Left colon (tissue), 2 donors: ENCODE data around the gene VSIG10L. TPM values are rescaled to one million over a fixed set of nuclear protein-coding genes. Genes with fewer than 3 reads are reported as not detected.

Source experiments
- ATAC-seq: fragments of 200-7000 bp; cut with Tn5 transposase; one replicate; pipeline ENCODE4 v1.9.1; 2020; ENCODE audit warnings: mild to moderate bottlenecking, moderate library complexity
- DNase-seq, 2 donors: peaks; one replicate each; pipeline ENCODE4 v3.0.0-alpha.2; 2020
- intact Hi-C, 2 donors: fragments of 100-400 bp; cut with DNase I in 1 of 2; cut with micrococcal nuclease in 1 of 2; formaldehyde crosslinking; loops; one replicate each; pipeline versions ENCODE4 v1.11.2 to v1.14.0; 2022; cut with DNase I, micrococcal nuclease
- long read RNA-seq: library from polyadenylated mRNA; unstranded; transcript quantifications from one replicate; pipeline ENCODE4 v2.0.0, GENCODE V29; 2021
- total RNA-seq, 2 donors: library from RNA; stranded (reverse); fragmentation: NEBNext Ultra II Directional; extraction: Animal tissue kit (Norgen Biotek cat#: 25700); gene quantifications; one replicate each; pipeline ENCODE4 v1.2.1, GENCODE V29; 2021
- donor health status: DM: no; HTN: no; CAD: no.
- donor health status: DM: yes; HTN: yes; CAD: no.

Gene VSIG10L
- total RNA-seq: 1 to 10 TPM; 1.7 to 2.1 TPM
- long read RNA-seq: 0 reads

DNA sequence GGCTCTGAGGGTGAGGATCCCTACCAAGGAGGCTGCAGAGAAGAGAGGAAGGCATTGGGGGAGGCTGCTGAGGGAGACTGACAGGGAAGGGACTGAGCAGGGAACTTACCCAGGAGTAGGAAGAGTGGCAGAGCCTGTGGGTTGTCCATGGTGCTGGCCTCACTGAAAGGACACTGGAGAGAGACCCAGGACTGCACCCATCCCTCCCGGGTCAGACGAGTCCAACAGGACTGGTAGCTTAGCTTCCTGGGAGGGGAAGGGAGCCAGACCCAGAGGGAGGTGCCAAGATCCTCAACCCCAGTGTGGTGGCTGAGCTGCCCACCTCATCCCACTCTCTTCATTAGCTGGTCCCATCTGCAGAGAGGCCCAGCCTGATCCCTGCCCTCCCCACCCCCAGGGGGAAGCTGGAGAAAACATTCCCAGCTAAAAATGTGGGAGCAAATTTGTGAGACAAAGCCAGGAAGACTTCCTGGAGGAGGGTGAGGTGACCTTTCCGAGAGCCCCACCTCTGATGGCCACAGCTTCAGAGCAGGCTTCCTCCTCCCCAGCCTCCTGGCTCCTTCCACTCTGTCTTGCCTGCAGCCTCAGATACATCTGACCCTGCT is at the start of gene VSIG10L:
TSS of gene VSIG10L (minus strand) at position 164 of the 605 bp plus-strand sequence. CDS start at position 149, 15 bp downstream.
- no peak for DNase-seq
- intact Hi-C loops: no loop called here
- ATAC-seq: no peak

DNA sequence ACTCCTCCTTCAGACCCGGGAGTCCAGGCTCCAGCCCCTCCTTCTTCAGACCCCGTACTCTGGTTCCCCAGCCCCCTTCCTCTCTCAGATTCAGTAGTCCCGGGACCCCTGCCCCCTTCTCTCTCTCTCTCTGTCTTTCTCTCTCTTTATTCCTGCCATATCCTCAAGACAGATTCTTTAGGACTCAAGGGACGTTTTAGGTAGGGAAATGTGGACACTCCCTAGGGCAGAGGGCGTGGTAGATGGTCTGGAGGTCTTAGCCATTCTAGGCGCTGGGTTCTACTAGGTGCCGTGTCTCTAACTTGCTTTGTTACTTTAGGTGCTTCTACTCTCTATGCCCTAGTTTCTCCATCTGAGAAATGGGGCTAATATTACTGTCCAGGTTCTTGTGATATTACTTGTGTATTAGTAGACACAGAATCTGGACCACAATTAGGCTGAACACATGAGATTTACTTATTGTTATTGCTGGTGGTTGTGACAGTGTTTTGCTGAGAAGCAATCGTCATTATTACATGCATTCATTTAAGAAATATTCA is 49.2 kb upstream of the VSIG10L start:
- intact Hi-C loops: no loop called here
- no peak for ATAC-seq
- DNase-seq: no peak

DNA sequence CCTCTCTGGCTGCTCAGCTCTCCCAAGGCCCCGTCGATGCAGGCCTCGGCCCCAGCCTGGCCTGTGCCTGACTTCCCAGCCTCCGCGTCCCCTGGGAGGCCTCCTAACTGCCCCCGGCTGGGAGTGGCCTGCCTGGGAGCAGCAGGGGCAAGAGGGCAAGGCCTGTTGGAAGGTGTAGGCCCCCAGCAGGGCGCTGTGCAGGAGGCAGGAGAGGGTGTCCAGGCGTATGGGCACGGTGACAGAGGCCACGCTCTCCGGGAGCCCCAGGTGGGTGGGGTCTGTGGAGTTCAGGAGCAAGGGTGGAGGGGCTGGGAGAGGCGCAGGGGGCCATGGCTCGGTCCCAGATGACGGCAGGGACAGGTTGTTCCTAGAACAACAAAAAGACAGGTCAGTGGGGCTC is 47.2 kb upstream of the VSIG10L start:
- ATAC-seq (no peak), DNase-seq (no peak)
- intact Hi-C loops: no loop called here

DNA sequence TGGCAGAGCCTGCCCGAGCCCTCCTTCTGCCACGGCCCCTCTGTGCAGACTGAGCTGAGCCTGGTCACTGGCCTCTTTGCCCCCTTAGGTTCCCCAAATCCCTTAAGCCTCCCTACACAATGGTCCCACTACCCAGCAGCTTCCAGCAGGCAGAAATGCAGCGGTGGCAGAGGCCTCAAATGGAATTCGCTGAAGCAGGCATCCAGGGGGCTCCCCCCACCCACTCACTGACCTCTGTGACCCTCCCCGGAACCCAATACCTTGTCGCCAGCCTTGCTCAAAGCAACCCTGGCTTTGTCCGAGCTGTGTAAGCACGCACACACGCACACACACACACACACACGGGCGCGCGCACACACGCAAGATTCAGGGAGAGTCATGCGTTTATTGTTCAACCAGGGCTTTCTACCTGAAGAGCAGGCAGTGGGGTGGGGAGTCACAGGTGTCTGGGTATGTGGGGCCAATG is 46.0 kb upstream of the VSIG10L start, which contains the start of gene LIM2:
TSS of gene LIM2 (minus strand) at position 51 of the 466 bp plus-strand sequence. CDS start 531 bp downstream, outside the sequence.
- DNase-seq (no peak), ATAC-seq (no peak)
- intact Hi-C loops: no loop called here

DNA sequence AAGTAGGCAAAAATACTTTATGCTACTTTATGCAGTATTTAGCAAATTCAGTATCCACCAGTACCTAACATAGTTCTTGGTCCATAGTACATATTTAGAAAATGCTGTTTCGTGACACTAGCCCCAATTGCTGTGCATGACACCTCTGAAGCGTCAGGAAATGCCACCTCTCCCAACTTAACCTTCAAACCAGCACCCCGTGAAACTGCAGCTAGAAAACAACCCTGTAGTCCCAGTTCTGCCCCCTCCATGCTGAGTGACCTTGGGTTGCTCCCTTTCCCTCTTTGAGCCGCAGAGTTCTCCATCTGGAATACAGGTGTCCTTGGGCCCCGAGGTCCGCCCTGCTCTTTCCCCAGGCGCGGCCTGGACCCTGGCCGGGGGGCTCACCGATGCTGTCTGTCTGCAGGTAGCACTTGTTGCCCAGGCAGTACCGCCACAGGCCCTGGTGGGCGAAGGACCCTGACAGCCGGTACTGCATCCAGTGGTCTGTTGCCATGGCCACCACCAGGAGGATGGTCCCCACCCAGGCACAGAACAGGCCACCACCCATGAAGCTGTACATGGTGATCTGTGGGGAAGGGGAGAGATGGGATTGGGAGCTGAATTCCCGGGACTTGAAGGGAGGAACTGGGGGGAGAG is 45.1 kb upstream of the VSIG10L start:
- DNase-seq: no peak
- intact Hi-C loops: no loop called here
- ATAC-seq: no peak

DNA sequence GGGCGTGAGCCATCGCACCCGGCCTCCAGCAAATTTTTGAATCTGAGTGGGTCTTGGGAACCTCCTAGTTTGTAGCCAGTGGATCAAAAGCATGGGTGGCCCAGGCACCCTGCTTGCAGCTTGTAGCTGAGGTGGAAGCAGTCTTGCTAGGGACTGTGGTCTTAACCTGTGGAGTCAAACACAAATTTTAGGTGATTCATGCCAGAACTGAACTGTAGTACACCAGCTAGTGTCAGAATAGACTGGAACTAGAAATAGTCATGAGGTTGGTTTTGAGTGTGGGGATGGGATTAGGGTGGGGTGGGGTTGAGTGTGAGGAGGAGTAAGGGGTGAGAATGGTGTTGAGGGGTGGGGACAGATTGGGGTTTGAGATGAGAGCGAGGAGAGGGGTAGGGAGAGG is 40.1 kb upstream of the VSIG10L start:
- intact Hi-C loops: no loop called here
- DNase-seq: no peak
- no peak for ATAC-seq

DNA sequence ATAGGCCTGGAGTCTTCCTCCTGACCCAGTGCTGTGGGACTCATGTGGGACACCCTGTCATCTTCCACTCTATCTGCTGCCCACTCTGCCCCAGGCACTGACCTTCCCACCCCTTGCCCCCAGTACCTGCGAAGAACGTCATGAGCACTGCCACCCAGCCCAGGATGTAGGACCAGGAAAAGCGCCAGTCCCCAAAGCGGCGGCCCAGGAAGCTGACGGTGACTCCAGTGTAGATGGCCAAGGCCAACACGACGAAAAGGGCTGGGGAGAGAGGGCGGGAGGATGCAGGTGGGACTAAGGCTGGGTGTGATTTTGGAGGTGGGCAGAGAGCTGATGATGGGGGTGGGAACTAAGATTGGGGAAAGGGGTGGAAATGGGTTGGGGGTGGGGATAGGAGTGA is 38.4 kb upstream of the VSIG10L start:
- intact Hi-C loops: no loop called here
- DNase-seq (no peak), ATAC-seq (no peak)

DNA sequence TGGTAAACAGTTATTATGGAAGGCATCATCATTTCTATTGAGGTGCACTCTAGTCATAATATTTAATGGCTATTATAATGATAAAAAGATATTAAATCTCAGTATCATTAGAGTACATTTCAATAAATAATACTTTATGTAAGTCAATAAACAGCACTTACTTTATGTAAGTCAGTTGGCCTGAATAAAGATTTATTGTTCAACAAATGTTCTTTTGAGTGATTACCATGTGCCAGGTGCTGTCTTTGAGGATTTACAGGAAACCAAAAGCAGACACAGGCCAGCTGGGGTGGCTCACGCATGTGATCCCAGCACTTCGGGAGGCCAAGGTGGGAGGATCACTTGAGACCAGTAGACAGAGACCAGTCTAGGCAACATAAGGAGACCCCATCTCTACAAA is 35.5 kb upstream of the VSIG10L start:
- ATAC-seq (no peak), DNase-seq (no peak)
- intact Hi-C loops: no loop called here

DNA sequence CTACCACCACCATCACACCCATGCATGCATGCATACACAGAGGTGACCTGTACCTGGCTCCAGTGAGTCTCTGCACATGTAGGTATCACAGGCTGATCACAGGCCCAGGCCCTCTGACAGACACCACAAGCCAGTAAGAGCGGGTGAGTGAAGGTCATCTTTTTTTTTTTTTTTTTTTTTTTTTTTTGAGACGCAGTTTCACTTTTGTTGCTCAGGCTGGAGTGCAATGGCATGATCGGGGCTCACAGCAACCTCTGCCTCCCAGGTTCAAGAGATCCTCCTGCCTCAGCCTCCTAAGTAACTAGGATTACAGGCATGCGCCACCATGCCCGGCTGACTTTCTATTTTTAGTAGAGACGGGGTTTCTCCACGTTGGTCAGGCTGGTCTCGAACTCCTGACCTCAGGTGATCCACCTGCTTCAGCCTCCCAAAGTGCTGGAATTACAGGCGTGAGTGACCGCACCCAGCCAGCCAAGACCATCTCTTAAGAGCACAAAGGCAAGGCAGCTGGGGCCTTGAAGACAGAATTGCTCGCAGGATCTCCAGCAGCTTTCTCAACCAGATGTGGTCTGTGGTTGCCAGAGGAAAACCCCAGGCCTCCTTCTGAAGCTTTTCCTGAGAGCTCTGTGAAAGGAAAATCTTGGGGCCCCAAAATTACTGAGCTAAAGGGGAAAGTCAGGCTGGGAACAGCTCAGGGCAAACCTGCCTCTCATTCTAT is 33.7 kb upstream of the VSIG10L start:
- ATAC-seq (no peak), DNase-seq (no peak)
- intact Hi-C loops: no loop called here

DNA sequence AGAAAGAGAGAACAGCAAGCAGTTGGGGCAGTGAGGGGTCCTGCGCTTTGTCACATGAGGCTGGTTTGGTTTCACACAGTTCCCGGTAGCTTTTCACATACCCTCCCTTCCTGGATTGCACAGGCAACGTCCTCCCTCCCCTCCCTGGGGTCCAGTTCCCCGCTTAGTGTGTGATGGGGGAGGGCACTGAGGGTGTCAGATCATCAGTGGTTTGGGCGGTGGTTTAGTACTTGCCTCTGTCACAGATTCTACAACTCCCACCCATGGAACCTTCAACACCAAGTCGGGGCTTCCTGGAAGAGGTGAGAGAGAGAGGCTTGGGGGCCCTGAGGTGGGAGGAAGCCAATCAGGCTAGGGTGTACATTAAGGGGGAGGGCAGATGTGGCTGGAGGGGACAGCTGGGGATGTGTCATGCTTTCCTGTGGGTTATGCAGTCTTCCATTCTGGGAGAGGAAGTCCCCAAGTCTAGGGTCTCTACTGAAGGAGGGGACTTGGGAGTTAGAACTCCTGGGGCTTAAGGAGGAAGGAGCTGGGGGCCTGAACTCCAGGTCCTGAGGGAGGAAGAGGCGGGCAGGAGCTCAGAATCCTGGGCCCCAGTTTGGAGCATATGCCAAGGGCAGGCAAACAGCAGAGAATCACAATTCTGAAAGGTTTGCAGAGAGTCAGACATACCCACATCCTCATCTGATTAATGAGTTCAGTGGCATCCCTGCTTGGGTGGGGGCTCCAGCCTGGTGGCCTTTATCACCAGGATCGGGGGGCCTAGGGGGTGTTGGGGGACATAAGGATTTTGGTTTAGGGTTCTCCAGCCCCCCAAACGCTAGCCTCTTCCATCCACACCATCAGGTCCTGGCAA is 30.9 kb upstream of the VSIG10L start, which contains the start of gene NKG7:
TSS of gene NKG7 (minus strand) at position 6 of the 856 bp plus-strand sequence. CDS start 119 bp downstream, outside the sequence.
- DNase-seq (no peak), ATAC-seq (no peak)
- intact Hi-C loops: no loop called here

DNA sequence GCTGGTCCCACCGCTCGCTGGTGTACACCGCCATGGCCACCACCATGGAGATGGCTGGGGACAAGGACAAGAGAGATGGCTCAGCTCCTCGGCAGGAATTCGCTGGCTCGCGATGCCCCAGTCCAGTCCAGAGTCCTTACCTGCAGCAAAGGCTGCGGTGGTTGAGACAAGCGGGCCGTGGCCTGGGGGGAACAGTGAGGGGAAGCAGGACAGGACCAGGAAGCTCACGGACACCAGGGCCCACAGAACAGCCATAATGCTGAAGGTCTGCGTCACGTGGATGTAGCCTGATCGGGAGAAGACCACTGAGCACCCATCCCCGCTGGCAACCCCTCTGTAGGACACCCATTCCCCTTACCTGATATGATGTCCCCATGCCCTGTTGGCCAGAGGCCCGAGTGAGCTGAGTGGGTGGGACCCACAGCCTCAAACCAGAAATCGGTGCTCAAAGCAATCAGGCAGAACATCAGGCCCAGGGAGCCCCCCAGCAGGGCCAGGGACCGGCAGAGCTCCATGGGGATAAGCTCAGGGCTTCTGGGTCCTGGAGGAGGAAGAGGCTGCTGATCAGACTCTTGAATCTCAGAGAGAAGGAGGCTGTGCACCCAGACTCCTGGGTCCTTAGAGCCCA is 30.2 kb upstream of the VSIG10L start:
- ATAC-seq: no peak
- no peak for DNase-seq
- intact Hi-C loops: no loop called here

DNA sequence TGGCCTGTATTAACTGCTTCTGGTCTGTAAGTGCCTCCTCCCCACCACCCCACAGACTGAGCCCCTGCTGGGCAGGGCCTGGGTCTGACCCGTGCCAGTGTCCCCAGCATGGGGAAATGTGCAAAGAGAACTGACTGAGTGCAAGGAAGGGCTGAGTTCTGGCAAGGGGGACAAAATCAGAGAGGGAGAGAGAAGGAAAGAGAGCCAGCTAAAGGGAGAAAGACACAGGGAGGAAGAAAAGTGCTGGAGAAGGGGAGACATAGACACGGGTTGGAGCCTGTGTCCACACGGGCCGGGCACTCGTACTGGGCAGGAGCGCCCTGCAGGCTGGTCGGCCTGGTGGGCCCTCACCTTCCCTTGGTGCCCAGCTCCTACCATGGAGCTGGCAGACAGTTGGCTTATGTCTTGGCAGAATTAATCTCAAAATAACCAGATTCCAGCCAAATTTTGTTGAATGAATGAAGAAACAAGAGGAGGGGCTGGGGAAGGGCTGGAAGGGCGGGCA is 29.3 kb upstream of the VSIG10L start:
- no peak for ATAC-seq
- intact Hi-C loops: no loop called here
- DNase-seq: no peak

DNA sequence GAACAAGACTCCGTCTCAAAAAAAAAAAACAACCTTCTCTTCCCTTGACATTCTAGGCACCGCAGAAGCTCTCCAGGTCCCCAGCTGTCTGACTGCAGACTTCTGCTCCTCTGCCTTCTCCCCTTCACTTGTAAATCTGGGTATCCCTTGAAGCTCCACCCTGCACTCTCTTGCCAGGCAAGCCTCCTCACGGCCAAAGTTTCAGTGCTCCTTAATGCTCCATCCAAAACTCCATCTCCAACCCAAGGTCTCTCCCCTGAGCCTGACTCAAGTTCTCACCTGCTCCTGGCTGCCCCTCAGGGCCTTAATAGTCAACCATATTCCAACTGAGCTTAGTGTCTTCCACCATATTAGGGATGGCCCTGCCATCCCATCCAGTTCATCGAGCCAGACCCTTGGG is 28.3 kb upstream of the VSIG10L start:
- intact Hi-C loops: no loop called here
- no peak for ATAC-seq
- DNase-seq: no peak

DNA sequence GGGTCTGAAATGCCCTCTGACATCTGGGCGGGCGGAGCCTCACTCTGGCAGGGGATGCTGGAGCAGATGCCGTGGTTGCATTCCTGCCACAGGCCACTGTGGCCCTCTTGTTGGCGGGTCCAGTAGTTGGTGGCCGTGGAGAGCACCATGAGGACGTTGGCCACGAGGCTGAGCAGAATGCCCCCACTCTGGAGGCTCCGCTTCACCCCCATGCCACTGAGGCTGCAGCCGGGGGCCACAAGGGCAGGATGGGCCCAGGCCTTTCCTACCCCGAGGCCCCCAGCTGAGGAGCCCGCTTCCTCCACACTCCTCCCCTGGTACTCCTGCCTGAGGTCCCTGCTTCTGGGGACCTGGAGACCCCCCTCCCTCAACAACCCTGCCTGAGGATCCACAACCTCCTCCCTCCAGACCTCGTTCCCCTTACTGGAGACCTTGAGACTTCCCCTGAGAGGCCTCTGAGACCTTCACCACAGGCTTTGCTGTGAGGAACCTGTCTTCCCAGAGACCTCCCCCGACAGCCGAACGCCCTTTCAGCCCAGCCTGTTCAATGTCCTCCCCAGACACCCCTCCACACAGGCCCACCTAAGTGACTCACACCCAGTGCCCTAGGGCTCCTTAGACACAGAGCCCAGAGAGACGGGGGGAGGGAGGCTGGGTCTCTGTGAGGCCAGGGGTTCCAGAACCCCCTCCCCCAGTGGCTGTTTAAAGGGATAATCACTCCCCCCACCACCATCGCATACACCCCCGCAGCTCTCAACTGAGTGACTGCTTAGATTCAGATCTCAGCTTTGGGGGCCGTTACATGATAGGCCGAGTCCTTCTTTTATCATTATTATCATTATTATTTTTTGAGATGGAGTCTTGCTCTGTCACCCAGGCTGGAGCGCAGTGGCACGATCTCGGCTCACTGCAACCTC is 26.7 kb upstream of the VSIG10L start, which contains the start of gene CLDND2:
TSS of gene CLDND2 (minus strand) at position 638 of the 917 bp plus-strand sequence. CDS start at position 212, 426 bp downstream.
- intact Hi-C loops: no loop called here
- no peak for ATAC-seq
- DNase-seq: no peak

DNA sequence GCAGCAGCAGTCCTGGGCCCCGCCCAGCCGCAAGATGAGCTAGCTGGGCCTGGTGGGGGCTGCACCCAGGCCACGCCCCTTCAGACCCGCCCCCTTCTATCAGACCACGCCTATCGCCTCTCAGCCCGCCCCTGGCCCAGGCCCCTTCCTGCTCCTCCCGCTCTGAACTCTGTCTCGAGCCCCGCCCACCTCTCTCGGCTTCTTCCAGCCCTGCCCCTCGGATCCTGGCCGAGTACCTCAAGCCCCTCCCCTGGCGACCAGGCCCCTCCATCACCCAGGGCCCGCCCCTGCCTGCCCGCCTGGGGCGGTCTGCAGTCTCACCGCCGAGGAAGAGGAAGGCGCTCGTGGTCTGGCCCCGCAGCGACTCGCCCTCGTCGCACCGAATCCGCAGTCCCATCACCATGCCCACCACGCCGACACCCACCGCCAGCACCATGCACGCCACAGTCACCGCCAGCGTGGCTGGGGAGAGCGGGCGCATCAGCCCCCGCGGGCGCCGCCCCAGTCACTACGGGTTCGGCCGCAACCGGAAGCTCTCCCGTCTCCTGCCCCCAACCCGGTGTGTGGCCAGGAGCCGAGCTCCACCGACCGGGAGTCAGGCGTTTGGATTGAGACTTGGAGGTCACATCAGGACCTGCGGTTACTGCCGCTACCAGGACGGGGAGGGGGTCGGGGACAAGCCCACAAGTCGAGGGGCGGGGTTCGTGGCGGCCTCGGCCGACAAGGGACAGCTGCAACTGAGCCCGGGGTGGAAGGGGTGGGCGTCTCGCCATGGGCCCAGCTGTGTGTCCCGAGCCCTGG is 25.8 kb upstream of the VSIG10L start:
- DNase-seq (peak; percentile 99 to 100), ATAC-seq (peak; percentile 84)
- intact Hi-C loops: no loop called here

DNA sequence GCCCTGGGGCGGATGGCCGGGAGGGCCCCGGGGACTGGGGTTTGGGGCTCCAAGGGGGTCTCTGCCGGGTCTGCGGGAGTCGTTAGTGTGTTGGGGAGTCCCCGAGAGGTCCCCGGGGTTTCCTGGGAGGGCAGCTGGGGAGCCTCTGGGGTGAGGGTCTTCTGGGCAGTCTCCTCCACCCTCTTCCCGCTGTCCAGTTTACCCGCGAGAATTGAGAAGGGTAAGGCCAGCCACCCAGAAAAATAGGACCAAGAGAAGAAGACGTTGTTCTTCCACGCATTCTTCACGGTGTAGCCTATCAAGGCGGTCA is 25.3 kb upstream of the VSIG10L start:
- intact Hi-C loops: no loop called here
- no peak for ATAC-seq
- DNase-seq: peak in 1 of 2 donors; percentile 64
